Forelimb muscle (tissue), 1 donor: Measurements from ENCODE around the gene CCDC7. TPM values are rescaled to one million over a fixed set of nuclear protein-coding genes. Genes with fewer than 3 reads are reported as not detected.
"Not testable (repeated sequence)": the region's sequence is repeated elsewhere in the genome, so short reads cannot be mapped to it uniquely, and the experiment has no call there.

Source experiments
- DNase-seq: peaks from one replicate; pipeline ENCODE4 v3.0.0-alpha.2; 2013; ENCODE audit warnings: low read depth
- polyA plus RNA-seq: library from polyadenylated mRNA; unstranded; fragments of 120-200 nt; gene quantifications from one replicate; pipeline ENCODE4 v1.2.1, GENCODE V29; 2013; ENCODE audit not compliant: insufficient read length

CCDC7 gene
- 3.1 TPM for polyA plus RNA-seq

GRCh38 chr10:32445740-32446535 lies at the start of gene CCDC7:
Gene CCDC7 (plus strand): TSS chr10:32446140. CDS start chr10:32451643, 5,503 bp downstream.
- DNase-seq = peak; percentile 83

GRCh38 chr10:32397163-32397562 lies 48.8 kb upstream of the CCDC7 start:
- not testable (repeated sequence) for DNase-seq

- not testable (repeated sequence) for DNase-seq
Measured at GRCh38 chr10:32399720-32400119, 46.2 kb upstream of the CCDC7 start.

- DNase-seq = no peak
Measured at GRCh38 chr10:32400961-32401360, 45.0 kb upstream of the CCDC7 start.

- no peak for DNase-seq
Measured at GRCh38 chr10:32402499-32402898, 43.4 kb upstream of the CCDC7 start.

GRCh38 chr10:32403091-32403490 lies 42.8 kb upstream of the CCDC7 start:
- DNase-seq = no peak

GRCh38 chr10:32408690-32409089 lies 37.2 kb upstream of the CCDC7 start:
- DNase-seq = no peak

- no peak for DNase-seq
Measured at GRCh38 chr10:32409741-32410140, 36.2 kb upstream of the CCDC7 start.

- DNase-seq = no peak
Measured at GRCh38 chr10:32410569-32410968, 35.4 kb upstream of the CCDC7 start.

- no peak for DNase-seq
Measured at GRCh38 chr10:32411797-32412498, 34.0 kb upstream of the CCDC7 start.

- DNase-seq = no peak
Measured at GRCh38 chr10:32412499-32412853, 33.5 kb upstream of the CCDC7 start.

GRCh38 chr10:32413513-32413912 lies 32.4 kb upstream of the CCDC7 start:
- no peak for DNase-seq

- DNase-seq = no peak
Measured at GRCh38 chr10:32415361-32415760, 30.6 kb upstream of the CCDC7 start.

GRCh38 chr10:32417911-32418547 lies 27.9 kb upstream of the CCDC7 start:
- DNase-seq = peak; percentile 89

GRCh38 chr10:32418572-32418971 lies 27.4 kb upstream of the CCDC7 start:
- no peak for DNase-seq

- no peak for DNase-seq
Measured at GRCh38 chr10:32419615-32420014, 26.3 kb upstream of the CCDC7 start.

- no peak for DNase-seq
Measured at GRCh38 chr10:32426186-32426585, 19.8 kb upstream of the CCDC7 start.

GRCh38 chr10:32433542-32433941 lies 12.4 kb upstream of the CCDC7 start:
- no peak for DNase-seq

GRCh38 chr10:32436215-32436614 lies 9.7 kb upstream of the CCDC7 start:
- DNase-seq = no peak

- DNase-seq = no peak
Measured at GRCh38 chr10:32437334-32437733, 8.6 kb upstream of the CCDC7 start.

GRCh38 chr10:32445036-32445435 lies 904 bp upstream of the CCDC7 start:
- no peak for DNase-seq

- no peak for DNase-seq
Measured at GRCh38 chr10:32446536-32447406, 831 bp downstream of the CCDC7 start.
